Stimulated activated CD4-positive, alpha-beta T cell treated with anti-CD3 and anti-CD28 coated beads, Interleukin-1b, Interleukin-23, amount 100 ng/mL, for 4 hours (primary cell): Measurements from ENCODE around the gene RNF151.
"Not testable (repeated sequence)": the region's sequence is repeated elsewhere in the genome, so short reads cannot be mapped to it uniquely, and the experiment has no call there.

Experiments
- DNase-seq, 2 donors: peaks; one replicate each; pipeline ENCODE4 v3.0.0-alpha.2; 2020; ENCODE audit warnings: low read depth in 2 of 2

RNF151 gene

GRCh38 chr16:2007081-2007836 is 40.6 kb downstream of the RNF151 start:
- DNase-seq, result no peak

DNA sequence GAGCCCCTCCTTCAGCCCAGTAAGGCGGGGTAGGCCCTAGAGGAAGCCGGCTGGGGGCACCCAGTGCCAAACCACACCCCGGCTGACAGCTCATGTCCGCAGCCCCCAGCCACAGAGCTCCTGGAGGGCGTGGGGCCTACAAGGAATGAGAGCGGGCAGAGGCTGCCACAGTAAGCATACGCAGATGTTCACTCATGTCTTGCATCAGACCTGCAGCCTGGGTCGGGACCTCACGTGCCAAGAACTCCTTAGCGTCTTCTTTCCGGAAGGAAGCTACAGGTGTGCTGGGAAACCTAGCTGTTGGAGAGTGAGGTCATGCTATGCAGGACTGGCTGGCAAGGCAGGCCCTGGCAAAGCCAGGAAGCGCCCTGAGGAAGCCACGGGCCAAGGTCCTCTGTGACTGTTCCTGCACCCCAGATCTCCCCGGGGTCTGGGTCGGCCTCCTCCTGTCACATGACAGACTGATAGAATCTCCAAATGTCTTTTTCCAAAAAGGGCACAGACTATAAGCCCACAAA is 41.4 kb downstream of the RNF151 start:
- DNase-seq, result no peak

DNA sequence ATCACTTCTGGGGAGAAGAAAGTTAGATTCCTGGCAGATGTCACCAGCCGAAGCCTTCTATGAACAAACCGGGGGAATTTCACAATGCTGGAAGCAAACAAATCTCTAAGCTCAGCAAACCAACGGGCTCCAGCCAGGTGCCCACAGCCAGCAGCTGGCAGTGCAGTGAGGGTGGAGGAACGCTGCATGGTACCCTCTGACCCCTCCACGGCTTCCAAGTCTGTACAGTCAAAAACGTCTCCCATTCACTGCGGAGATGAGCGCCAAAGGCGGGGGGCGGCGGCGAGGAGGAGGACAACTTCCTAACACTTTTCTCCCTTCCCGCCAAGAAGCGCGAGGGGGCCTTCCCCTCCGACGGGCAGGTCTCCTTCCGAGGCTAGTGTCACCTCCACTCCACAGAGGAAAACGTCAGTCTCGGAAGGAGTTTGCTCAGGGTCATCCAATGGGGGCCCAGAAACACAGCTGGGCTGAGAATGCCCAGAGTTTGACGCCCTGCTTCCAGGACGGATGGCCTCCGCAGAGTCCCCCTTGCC is 42.0 kb downstream of the RNF151 start:
- DNase-seq, result no peak

DNA sequence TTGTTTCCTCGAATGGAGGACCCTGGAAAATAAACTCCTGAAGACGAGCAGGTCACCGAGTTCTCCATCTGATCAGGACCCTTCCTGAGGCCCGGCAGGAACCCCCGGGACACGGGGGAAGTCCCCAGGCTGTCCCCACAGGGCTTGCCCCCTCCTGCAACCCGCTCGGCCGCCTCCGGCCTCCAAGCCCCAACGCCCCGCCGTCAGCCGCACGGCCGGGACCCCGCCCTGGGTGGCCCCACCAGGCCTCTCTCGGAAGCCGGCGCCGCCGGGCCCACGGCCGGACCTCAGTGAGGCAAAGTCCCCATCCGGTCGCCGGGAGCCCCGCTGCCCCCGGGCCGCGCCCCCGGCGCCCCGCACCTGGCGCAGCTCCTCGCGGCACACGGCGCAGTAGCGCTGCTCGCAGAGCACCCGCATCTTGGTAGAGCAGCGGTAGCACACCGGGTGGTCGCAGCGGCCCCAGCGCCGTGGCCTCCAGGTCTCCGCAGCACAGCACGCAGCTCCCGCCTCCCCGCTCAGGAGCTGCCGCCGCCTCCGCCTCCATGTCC is 42.6 kb downstream of the RNF151 start:
- DNase-seq, result no peak

DNA sequence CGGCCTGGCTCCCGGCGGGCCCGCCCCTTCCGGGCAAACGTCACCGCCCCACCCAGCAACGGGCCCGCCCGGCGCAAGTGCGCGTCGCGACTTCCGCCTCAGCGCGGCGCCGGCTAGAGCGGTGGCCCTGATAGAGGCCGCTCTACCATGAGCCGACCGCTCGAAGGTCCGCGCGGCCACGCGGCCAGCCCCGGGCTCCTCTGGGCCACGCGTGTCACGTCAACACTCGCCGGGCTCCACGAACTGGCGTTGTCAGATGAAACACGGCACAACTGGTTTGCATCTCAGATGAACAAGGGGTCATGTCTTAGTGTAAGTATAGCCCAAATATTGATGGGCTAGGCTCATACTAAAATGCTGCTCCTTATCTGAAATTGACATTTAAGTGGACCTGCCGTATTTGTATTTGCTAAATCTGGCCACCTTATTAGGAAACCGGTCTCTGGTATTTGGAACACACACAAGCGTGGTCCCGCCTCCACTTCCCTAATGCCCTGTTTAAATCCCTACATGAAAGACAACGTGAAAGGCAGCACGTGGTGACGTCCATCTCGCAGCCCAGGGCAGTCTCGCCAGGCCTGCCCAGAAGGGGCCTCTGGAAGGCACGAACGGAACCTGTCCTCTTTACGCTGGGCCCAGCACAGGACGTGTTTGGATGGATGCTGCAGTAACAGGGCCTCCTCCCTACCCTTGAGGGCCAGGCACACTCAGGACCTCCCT is 43.3 kb downstream of the RNF151 start, which contains the start of gene ZNF598:
Gene ZNF598, minus strand, starts transcription at position 31 of the 720 bp plus-strand sequence.
- peak; percentile 67 to 79 for DNase-seq

GRCh38 chr16:2011726-2012125 is 45.1 kb downstream of the RNF151 start:
- DNase-seq, result not testable (repeated sequence)

- DNase-seq, result no peak
Measured at GRCh38 chr16:2013527-2013926, 46.9 kb downstream of the RNF151 start.

GRCh38 chr16:2015117-2015946 is 48.7 kb downstream of the RNF151 start:
- DNase-seq, result no peak

DNA sequence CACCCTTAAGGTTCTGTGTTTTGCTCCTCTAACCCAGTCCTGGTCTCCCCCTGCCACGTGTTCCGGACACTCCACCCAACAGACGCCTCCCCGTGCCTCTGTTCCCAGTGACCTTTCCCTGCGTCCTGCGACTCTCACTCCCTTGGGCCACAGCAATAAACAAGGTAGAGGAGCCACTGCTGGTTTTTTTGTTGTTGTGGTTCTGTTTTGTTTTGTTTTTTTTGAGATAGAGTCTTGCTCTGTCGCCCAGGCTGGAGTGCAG is 49.2 kb downstream of the RNF151 start:
- no peak for DNase-seq

DNA sequence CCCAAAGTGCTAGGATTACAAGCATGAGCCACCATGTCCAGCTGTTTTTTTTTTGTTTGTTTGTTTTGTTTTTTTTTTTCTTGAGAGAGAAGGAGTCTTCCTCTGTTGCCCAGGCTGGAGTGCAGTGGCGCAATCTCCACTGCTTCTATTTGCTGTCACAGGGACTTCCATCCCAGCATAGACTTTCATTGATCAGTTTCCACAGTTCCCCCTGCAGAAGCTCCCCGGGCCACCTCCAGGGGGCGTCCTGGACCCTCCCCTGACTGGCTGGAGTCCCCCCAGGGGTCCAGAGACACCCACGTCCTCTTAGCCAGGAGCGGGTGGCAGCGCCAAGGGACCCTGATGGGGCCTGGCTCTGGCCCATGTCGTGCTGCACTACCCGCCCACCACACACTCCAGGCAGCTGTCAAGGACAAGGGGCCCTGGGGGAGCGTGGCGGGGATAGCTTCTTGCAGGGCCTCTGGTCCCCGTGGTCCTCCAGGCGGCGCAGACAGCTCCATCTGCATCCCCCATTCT is 49.8 kb downstream of the RNF151 start:
- DNase-seq, result no peak
